Measurements from ENCODE around the gene JAKMIP3. TPM values are rescaled to one million over a fixed set of nuclear protein-coding genes. Genes with fewer than 3 reads are reported as not detected.

Gene JAKMIP3
- total RNA-seq, 1 donor from 2014 or later: 0.44 TPM

DNA sequence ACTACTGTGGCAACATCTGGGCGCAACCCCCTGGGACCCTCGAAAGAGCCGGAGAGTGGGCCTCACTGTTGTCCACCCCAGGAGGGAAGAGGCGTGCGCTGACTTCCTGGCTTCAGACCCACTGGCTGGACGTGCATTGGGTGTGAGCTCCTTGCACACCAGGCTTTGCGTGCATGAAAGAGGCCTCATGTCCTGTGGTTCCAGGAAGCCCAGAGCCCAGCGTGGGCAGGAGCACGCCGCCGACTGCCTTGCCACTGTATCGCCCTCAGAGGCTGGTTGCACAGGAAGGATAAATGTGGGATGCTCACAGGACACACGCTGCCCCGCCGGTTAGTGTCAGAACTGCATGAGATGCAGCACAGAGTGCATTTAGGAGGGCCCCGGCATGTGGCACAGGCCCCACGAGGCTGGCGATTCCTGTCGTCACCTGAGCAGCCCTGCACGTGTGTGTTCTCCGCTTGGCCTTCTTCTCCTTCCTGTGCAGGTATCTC, 8.5 kb upstream of the JAKMIP3 start:
- H3K9me3 Mint-ChIP-seq (ENCODE audit: unreplicated experiment): peaks cover 6% of the 10 kb centered on the region
- peaks cover 9% of the 10 kb centered on the region for H3K27me3 Mint-ChIP-seq (ENCODE audit: unreplicated experiment)
- H3K36me3 Mint-ChIP-seq (ENCODE audit: unreplicated experiment): peaks cover 9% of the 10 kb centered on the region
- H3K4me3 Mint-ChIP-seq (ENCODE audit: unreplicated experiment): no peak overlapping the region
- TF ChIP-seq, protein P1, sequence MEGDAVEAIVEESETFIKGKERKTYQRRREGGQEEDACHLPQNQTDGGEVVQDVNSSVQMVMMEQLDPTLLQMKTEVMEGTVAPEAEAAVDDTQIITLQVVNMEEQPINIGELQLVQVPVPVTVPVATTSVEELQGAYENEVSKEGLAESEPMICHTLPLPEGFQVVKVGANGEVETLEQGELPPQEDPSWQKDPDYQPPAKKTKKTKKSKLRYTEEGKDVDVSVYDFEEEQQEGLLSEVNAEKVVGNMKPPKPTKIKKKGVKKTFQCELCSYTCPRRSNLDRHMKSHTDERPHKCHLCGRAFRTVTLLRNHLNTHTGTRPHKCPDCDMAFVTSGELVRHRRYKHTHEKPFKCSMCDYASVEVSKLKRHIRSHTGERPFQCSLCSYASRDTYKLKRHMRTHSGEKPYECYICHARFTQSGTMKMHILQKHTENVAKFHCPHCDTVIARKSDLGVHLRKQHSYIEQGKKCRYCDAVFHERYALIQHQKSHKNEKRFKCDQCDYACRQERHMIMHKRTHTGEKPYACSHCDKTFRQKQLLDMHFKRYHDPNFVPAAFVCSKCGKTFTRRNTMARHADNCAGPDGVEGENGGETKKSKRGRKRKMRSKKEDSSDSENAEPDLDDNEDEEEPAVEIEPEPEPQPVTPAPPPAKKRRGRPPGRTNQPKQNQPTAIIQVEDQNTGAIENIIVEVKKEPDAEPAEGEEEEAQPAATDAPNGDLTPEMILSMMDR (IDR thresholded peaks at IDR 0.05; ENCODE audit: partially characterized antibody, unreplicated experiment): no peak
- H3K4me1 Mint-ChIP-seq (ENCODE audit: low read depth, unreplicated experiment): peaks cover 2% of the 10 kb centered on the region
- no peak overlapping the region for H3K27ac Mint-ChIP-seq (ENCODE audit: unreplicated experiment)
- DNase-seq: no peak

DNA sequence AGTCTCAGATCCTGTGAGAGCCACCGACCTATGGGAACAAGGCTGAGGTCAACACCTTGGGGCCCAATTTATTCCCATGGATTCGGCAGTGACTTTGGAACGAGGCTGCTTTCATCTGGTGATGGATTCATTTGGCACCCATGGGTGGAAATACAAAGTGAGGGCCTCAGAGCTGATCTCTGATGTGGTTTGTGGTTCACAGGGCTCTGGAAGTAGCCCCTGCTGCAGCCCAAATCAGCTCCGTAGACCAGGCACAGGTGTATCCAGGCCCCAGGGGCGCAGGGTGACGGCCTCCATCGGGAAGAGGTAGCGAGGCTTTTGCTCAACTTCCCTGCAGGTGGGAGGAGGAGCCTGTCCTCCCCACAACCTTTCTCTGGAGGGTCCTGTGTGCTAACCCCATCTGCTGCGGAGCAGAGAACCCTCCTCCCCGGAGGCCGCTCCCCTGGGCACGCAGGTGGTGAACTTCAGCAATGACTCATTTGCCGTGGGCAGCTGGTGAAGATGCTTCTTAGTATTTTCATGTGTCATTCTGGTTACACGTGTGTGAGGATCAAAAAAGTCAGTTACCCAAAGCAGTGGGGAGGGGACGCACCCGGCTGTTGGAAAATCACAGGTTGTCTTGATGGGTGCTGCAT, 7.5 kb upstream of the JAKMIP3 start:
- Mint-ChIP-seq H3K9me3 (ENCODE audit: unreplicated experiment) (peaks cover 3% of the 10 kb centered on the region), H3K36me3 (ENCODE audit: unreplicated experiment) (peaks cover 4% of the 10 kb centered on the region), H3K4me3 (ENCODE audit: unreplicated experiment) (no peak overlapping the region), H3K4me1 (ENCODE audit: low read depth, unreplicated experiment) (peaks cover 4% of the 10 kb centered on the region), H3K27ac (ENCODE audit: unreplicated experiment) (peak overlapping the region; percentile 25), H3K27me3 (ENCODE audit: unreplicated experiment) (peaks cover 9% of the 10 kb centered on the region)
- TF ChIP-seq, protein P1 (IDR thresholded peaks at IDR 0.05; ENCODE audit: partially characterized antibody, unreplicated experiment): no peak
- no peak for DNase-seq

DNA sequence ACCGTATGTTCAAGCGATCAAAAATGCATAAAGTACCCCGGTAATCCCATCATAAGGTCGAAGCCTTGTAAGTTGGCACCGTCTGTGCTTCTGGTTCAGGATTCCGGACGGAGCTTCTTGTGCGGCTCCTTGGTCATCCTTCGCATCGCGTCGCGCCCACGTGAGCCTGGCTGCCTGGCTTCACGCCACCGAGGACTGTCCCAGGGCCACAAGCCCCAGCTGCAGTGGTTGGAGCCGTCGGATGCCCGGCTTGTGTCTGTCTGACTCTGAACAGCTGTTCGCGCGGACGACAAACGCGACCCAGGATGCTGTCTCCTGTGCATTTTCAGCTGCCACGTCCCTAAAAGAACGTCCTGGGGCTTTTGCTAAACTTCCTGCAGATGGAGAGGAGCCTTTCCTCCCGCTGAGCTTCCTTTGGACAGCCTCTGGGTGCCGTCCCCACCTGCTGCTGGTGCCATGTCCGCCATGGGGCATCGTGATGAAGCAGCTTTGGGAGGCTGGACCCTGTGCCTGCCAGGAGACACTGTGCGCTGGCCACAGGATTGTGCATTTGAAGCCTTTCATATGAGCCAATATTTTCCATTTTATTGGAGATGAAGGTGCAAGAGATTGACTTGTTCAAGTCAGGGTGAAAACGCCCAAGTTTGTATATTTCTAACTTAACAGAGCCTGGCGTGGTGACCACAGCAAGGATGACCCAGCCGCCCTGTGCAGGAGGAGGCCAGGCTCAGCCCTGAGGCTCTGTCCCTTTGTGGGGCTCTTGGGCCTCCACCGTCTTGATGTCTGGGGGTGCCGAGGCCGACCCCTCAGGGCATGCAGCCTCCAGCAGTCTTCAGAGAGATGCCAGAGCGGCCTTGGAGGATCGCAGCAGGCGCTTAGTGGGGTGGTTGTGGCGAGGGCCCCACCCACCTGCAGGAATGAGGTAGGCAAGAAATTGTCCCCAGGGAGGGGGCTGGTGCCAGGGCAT, 6.7 kb upstream of the JAKMIP3 start:
- Mint-ChIP-seq H3K27ac (ENCODE audit: unreplicated experiment) (no peak overlapping the region), H3K36me3 (ENCODE audit: unreplicated experiment) (peaks cover 4% of the 10 kb centered on the region), H3K4me3 (ENCODE audit: unreplicated experiment) (no peak overlapping the region), H3K27me3 (ENCODE audit: unreplicated experiment) (peaks cover 9% of the 10 kb centered on the region), H3K9me3 (ENCODE audit: unreplicated experiment) (peaks cover 1% of the 10 kb centered on the region), H3K4me1 (ENCODE audit: low read depth, unreplicated experiment) (peaks cover 4% of the 10 kb centered on the region)
- no peak for DNase-seq
- TF ChIP-seq, protein P1 (IDR thresholded peaks at IDR 0.05; ENCODE audit: partially characterized antibody, unreplicated experiment): no peak

DNA sequence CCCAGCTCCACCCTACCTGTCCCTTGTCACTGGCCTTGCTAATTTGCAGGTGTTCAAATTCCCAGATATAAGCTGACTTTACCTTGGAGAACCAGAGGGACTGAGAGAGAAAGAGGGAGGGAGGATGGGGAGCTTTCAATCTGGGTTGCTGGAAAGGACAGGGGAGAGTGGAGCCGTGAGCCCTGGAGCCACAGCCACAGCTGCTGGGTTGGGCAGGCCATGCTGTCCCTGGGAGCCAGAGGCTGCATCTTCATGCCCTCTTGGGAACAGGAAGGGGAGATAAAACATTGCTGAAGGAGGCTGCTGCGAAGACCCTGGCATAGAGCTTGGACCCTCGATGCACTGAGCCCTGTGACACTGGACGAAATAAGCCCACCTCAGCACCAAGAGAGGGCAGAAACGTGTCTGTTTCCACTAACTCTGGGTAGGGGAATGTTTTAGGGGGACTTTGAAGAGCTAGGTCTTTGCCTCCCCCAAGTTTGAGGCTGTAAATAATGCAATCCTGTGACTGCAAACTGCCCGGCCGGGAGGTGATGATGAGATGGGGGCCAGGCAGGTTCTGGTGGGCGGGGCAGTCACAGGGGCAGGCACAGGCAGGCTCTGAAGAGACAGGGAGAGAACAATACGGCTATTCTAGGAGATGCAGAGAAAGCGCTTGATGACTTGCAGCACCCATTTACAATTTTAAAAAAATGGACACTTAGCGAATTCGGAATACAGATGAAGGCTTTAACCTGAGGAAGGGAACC, 5.8 kb upstream of the JAKMIP3 start:
- DNase-seq: no peak
- no peak overlapping the region for H3K27ac Mint-ChIP-seq (ENCODE audit: unreplicated experiment)
- H3K9me3 Mint-ChIP-seq (ENCODE audit: unreplicated experiment): no peaks in the 10 kb centered on the region
- H3K4me3 Mint-ChIP-seq (ENCODE audit: unreplicated experiment): no peak overlapping the region
- TF ChIP-seq, protein P1 (IDR thresholded peaks at IDR 0.05; ENCODE audit: partially characterized antibody, unreplicated experiment): no peak
- H3K27me3 Mint-ChIP-seq (ENCODE audit: unreplicated experiment): peaks cover 9% of the 10 kb centered on the region
- H3K4me1 Mint-ChIP-seq (ENCODE audit: low read depth, unreplicated experiment): peaks cover 4% of the 10 kb centered on the region
- peaks cover 4% of the 10 kb centered on the region for H3K36me3 Mint-ChIP-seq (ENCODE audit: unreplicated experiment)
